WERI-Rb-1 (cell line): Measurements from ENCODE around the gene IZUMO4.

Experiments used
- DNase-seq: peaks from one replicate; pipeline ENCODE4 v3.0.0-alpha.2; 2020
- H3K27ac ChIP-seq: fragments of 250-450 bp; sonication (Bioruptor Pico); 2 replicates; pipeline ENCODE4 v1.5.1; 2020; ENCODE audit warnings: mild to moderate bottlenecking, moderate library complexity
- H3K27me3 ChIP-seq: fragments of 250-450 bp; sonication (Bioruptor Pico); 2 replicates; pipeline ENCODE4 v1.5.1; 2021; ENCODE audit warnings: mild to moderate bottlenecking, low read depth, moderate library complexity; ENCODE audit not compliant: insufficient read depth, severe bottlenecking
- H3K36me3 ChIP-seq: fragments of 250-450 bp; sonication (Bioruptor Pico); 2 replicates; pipeline ENCODE4 v1.5.1; 2020; ENCODE audit warnings: mild to moderate bottlenecking, moderate library complexity
- H3K4me3 ChIP-seq: 2 replicates; pipeline ENCODE4 v1.5.1; 2011; ENCODE audit warnings: low read depth, mild to moderate bottlenecking, control low read depth, low read length
- H3K9me3 ChIP-seq: fragments of 250-450 bp; sonication (Bioruptor Pico); 2 replicates; pipeline ENCODE4 v1.5.1; 2021; ENCODE audit warnings: mild to moderate bottlenecking, moderate library complexity; ENCODE audit not compliant: severe bottlenecking
- CTCF ChIP-seq: IDR thresholded peaks from 2 replicates; pipeline ENCODE4 v1.5.1; 2011; ENCODE audit warnings: low read depth, mild to moderate bottlenecking, control low read depth, inconsistent platforms, low read length

The IZUMO4 gene

GRCh38 chr19:2111886-2112285 lies 15.2 kb downstream of the IZUMO4 start:
- Histone ChIP-seq H3K27me3 (no peaks in the 10 kb centered on the region), H3K36me3 (peaks cover 89% of the 10 kb centered on the region), H3K9me3 (no peaks in the 10 kb centered on the region), H3K4me3 (no peak overlapping the region), H3K27ac (no peak overlapping the region)
- no peak for DNase-seq
- no peak for TF ChIP-seq CTCF

GRCh38 chr19:2112516-2113320 lies 16.0 kb downstream of the IZUMO4 start:
- no peak for TF ChIP-seq CTCF

DNA sequence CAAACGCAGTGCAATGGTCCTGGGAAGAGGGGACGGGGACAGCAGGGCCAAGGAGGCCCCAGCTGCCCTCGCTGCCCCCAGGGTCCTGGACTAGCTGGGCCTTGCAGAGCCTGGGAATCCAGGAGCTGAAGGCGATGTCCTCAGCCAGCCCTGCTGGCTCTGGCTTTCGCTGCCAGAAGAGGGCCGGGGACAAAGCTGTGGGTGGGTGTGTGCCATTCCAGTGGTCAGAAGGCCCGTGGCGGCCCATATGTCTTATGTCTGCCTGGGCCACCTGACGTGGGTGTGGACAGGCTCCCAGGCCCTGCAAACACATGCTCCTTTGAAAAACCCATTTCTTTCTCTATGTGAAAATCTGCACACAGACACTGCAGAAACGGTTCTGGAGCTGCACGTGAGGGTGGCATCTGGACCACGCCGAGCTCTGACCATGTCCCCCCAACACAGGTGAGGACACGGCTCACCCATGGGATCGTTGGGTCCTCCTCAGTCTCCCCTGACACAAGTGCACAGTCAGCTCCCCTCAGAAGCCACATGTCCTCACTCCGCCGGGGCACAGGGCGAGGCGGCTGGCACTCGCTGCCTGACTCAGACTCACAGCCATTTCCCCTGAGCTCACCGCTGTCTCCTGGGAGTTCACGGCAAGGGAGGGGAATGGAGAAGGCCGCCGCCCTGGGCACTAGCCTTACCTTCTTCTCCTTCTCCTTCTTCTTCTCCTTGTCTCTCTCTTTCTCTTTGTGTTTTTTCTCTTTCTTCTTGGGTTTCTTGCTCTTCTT lies 16.9 kb downstream of the IZUMO4 start:
- no peak for TF ChIP-seq CTCF
- no peak overlapping the region for H3K4me3 ChIP-seq
- no peak overlapping the region for H3K27ac ChIP-seq
- no peak for DNase-seq
- no peaks in the 10 kb centered on the region for H3K9me3 ChIP-seq
- peaks cover 94% of the 10 kb centered on the region for H3K36me3 ChIP-seq
- H3K27me3 ChIP-seq, result no peaks in the 10 kb centered on the region

More at GRCh38 chr19:2112516-2113320, 16.0 kb downstream of the IZUMO4 start:
- Histone ChIP-seq H3K36me3 (peaks cover 94% of the 10 kb centered on the region), H3K27ac (no peak overlapping the region), H3K4me3 (no peak overlapping the region), H3K27me3 (no peaks in the 10 kb centered on the region), H3K9me3 (no peaks in the 10 kb centered on the region)
- DNase-seq, result no peak

- peaks cover 94% of the 10 kb centered on the region for H3K36me3 ChIP-seq
- H3K27me3 ChIP-seq, result no peaks in the 10 kb centered on the region
- H3K9me3 ChIP-seq, result no peaks in the 10 kb centered on the region
- H3K4me3 ChIP-seq, result no peak overlapping the region
- no peak for TF ChIP-seq CTCF
- no peak for DNase-seq
- no peak overlapping the region for H3K27ac ChIP-seq
Measured at GRCh38 chr19:2114218-2114617, 17.5 kb downstream of the IZUMO4 start.

DNA sequence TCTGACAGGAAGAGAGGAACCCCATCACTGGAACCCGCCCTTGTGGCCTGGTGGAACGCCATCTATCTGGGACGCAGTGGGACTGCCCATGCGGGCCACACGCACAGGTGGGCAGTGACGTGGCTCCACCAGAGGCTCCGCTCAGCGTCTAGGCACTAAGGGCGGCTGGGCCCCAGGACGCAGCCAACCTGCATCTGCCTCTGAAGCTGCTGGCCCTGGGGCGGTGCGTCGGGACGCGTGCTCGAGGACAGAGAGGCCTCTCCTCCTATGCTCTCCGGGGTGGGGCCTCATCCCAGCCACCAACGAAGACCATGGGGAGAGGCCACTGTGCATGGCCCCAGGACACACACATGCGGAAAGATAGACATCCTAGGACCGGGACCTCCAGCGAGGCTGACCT lies 18.1 kb downstream of the IZUMO4 start:
- Histone ChIP-seq H3K9me3 (no peaks in the 10 kb centered on the region), H3K27ac (no peak overlapping the region), H3K27me3 (no peaks in the 10 kb centered on the region), H3K4me3 (no peak overlapping the region), H3K36me3 (peaks cover 93% of the 10 kb centered on the region)
- DNase-seq, result no peak
- TF ChIP-seq CTCF, result no peak
